ENCODE data around the gene ERG.

Gene ERG

GRCh38 chr21:38330666-38331065 is 167.6 kb downstream of the ERG start:
- no peak for DNase-seq (ENCODE audit: low read depth)

Measured in T-helper 22 cell (primary cell).